IMR-90 (cell line): ENCODE measurements around the gene WDR45B. TPM values are rescaled to one million over a fixed set of nuclear protein-coding genes. Genes with fewer than 3 reads are reported as not detected.

ENCODE experiments used
- ATAC-seq: fragments of 200-7000 bp; cut with Tn5 transposase; 2 replicates; pipeline ENCODE4 v1.9.1; 2020; ENCODE audit warnings: low read depth, mild to moderate bottlenecking, moderate library complexity
- BruUV-seq: library from RNA; stranded (reverse); fragments of 400-500 nt; replicated peaks from 2 replicates; lab custom pipeline; 2021; lab: Mats Ljungman, UMichigan
- CTCF ChIA-PET: fragments of 300-600 bp; formaldehyde crosslinking; extraction: SDS; loops from one replicate; lab custom pipeline; 2021; ENCODE audit warnings: antibody characterized with exemption; lab: Yijun Ruan, JAX
- POLR2A ChIA-PET: fragments of 300-600 bp; sonication (Branson Sonifier 250); formaldehyde crosslinking; loops from one replicate; lab custom pipeline; 2022; ENCODE audit warnings: antibody characterized with exemption; ENCODE audit not compliant: unreplicated experiment; lab: Charles Lee
- DNase-seq: peaks from one replicate; pipeline ENCODE4 v3.0.0; 2013
- H2AFZ ChIP-seq: replicated peaks from 2 replicates; pipeline ENCODE3; 2013; ENCODE audit warnings: low read length, mild to moderate bottlenecking; ENCODE audit not compliant: poor library complexity
- H2AK5ac ChIP-seq: 2 replicates; pipeline ENCODE4 v1.6.1; 2013; ENCODE audit warnings: low read depth, low read length, inconsistent platforms
- H2AK9ac ChIP-seq: replicated peaks from 2 replicates; pipeline ENCODE3; 2013; ENCODE audit warnings: mild to moderate bottlenecking, low read depth, low read length, moderate library complexity; ENCODE audit not compliant: poor library complexity
- H2BK120ac ChIP-seq: 2 replicates; pipeline ENCODE4 v1.6.1; 2013; ENCODE audit warnings: low read depth, low read length, inconsistent platforms
- H2BK15ac ChIP-seq: 3 replicates; pipeline ENCODE4 v1.6.1; 2013; ENCODE audit warnings: low read depth, low read length, inconsistent platforms
- H2BK20ac ChIP-seq: 2 replicates; pipeline ENCODE4 v1.6.1; 2013; ENCODE audit warnings: low read depth, mild to moderate bottlenecking, inconsistent platforms, low read length, moderate library complexity
- H2BK5ac ChIP-seq: 2 replicates; pipeline ENCODE4 v1.6.1; 2013; ENCODE audit warnings: mild to moderate bottlenecking, low read depth, low read length, inconsistent platforms; ENCODE audit not compliant: poor library complexity, severe bottlenecking
- H3K14ac ChIP-seq: replicated peaks from 2 replicates; pipeline ENCODE4 v1.6.1; 2013; ENCODE audit warnings: low read depth, low read length, inconsistent platforms
- H3K18ac ChIP-seq: 2 replicates; pipeline ENCODE4 v1.6.1; 2013; ENCODE audit warnings: low read depth, low read length, control low read depth
- H3K23ac ChIP-seq: 2 replicates; pipeline ENCODE4 v1.6.1; 2013; ENCODE audit warnings: low read depth, low read length, inconsistent platforms
- H3K27ac ChIP-seq: 2 replicates; pipeline ENCODE4 v1.5.1; 2013; ENCODE audit warnings: mild to moderate bottlenecking, control low read depth, low read length; ENCODE audit not compliant: insufficient read depth
- H3K27me3 ChIP-seq: 2 replicates; pipeline ENCODE4 v1.6.1; 2013; ENCODE audit warnings: low read length; ENCODE audit not compliant: control insufficient read depth, insufficient read depth
- H3K36me3 ChIP-seq: 2 replicates; pipeline ENCODE4 v1.6.1; 2013; ENCODE audit warnings: low read length, mixed read lengths; ENCODE audit not compliant: control insufficient read depth, insufficient read depth
- H3K4ac ChIP-seq: 2 replicates; pipeline ENCODE4 v1.6.1; 2013; ENCODE audit warnings: low read depth, low read length, inconsistent platforms
- H3K4me1 ChIP-seq: 2 replicates; pipeline ENCODE4 v1.6.1; 2013; ENCODE audit warnings: low read length, mixed read lengths; ENCODE audit not compliant: control insufficient read depth, insufficient read depth
- H3K4me2 ChIP-seq: 2 replicates; pipeline ENCODE4 v1.6.1; 2013; ENCODE audit warnings: low read depth, mild to moderate bottlenecking, control low read depth, low read length, moderate library complexity
- H3K4me3 ChIP-seq: 2 replicates; pipeline ENCODE4 v1.5.1; 2013; ENCODE audit warnings: low read depth, mild to moderate bottlenecking, control low read depth, low read length, moderate library complexity; ENCODE audit not compliant: insufficient read depth
- H3K56ac ChIP-seq: 2 replicates; pipeline ENCODE4 v1.6.1; 2013; ENCODE audit warnings: low read length, inconsistent platforms; ENCODE audit not compliant: insufficient read depth; ENCODE audit errors: extremely low read depth
- H3K79me1 ChIP-seq, 2 experiments: 2 replicates each; pipeline ENCODE4 v1.6.1; 2013; ENCODE audit warnings: low read length in 2 of 2, inconsistent platforms in 1 of 2, low read depth in 1 of 2
- H3K9ac ChIP-seq: 2 replicates; pipeline ENCODE4 v1.6.1; 2013; ENCODE audit warnings: low read depth, low read length, control low read depth
- H3K9me1 ChIP-seq: 2 replicates; pipeline ENCODE4 v1.6.1; 2013; ENCODE audit warnings: low read length, inconsistent platforms; ENCODE audit not compliant: insufficient read depth
- H3K9me3 ChIP-seq: 2 replicates; pipeline ENCODE4 v1.6.1; 2013; ENCODE audit warnings: low read length; ENCODE audit not compliant: control insufficient read depth, insufficient read depth
- H4K20me1 ChIP-seq: 2 replicates; pipeline ENCODE4 v1.6.1; 2013; ENCODE audit warnings: low read length, inconsistent platforms; ENCODE audit not compliant: insufficient read depth
- H4K5ac ChIP-seq: 2 replicates; pipeline ENCODE4 v1.6.1; 2013; ENCODE audit warnings: mild to moderate bottlenecking, low read depth, low read length, control low read depth
- H4K8ac ChIP-seq, 2 experiments: 2 replicates each; pipeline ENCODE4 v1.6.1; 2013; ENCODE audit warnings: low read depth in 2 of 2, low read length in 2 of 2, control low read depth in 1 of 2, inconsistent platforms in 1 of 2
- H4K91ac ChIP-seq: 2 replicates; pipeline ENCODE4 v1.6.1; 2013; ENCODE audit warnings: low read depth, low read length, inconsistent platforms; ENCODE audit not compliant: insufficient read depth
- BHLHE40 ChIP-seq: fragments of 150-350 bp; IDR thresholded peaks from 2 replicates; pipeline ENCODE4 v1.6.1; 2016; ENCODE audit warnings: mild to moderate bottlenecking, low read depth, low read length
- CEBPB ChIP-seq: IDR thresholded peaks from 2 replicates; pipeline ENCODE4 v1.6.1; 2012; ENCODE audit warnings: low read depth, low read length, improper control_type of control experiment
- CHD1 ChIP-seq: IDR thresholded peaks from 2 replicates; pipeline ENCODE4 v1.6.1; 2012; ENCODE audit warnings: low read depth, low read length, improper control_type of control experiment
- MAFK ChIP-seq: IDR thresholded peaks from 2 replicates; pipeline ENCODE4 v1.6.1; 2012; ENCODE audit warnings: low read depth, low read length, improper control_type of control experiment
- MAZ ChIP-seq: IDR thresholded peaks from 2 replicates; pipeline ENCODE4 v1.6.1; 2012; ENCODE audit warnings: low read depth, mild to moderate bottlenecking, low read length, improper control_type of control experiment, moderate library complexity, borderline replicate concordance
- MXI1 ChIP-seq: IDR thresholded peaks from 2 replicates; pipeline ENCODE4 v1.6.1; 2012; ENCODE audit warnings: low read depth, mild to moderate bottlenecking, low read length, moderate library complexity, borderline replicate concordance
- NFE2L2 ChIP-seq: fragments of 150-350 bp; IDR thresholded peaks from 2 replicates; pipeline ENCODE4 v1.6.1; 2016; ENCODE audit warnings: low read depth, mild to moderate bottlenecking, low read length
- POLR2A ChIP-seq: IDR thresholded peaks from 2 replicates; pipeline ENCODE4 v1.6.1; 2012; ENCODE audit warnings: mild to moderate bottlenecking, low read depth, low read length
- RAD21 ChIP-seq: IDR thresholded peaks from 2 replicates; pipeline ENCODE4 v1.6.1; 2012; ENCODE audit warnings: low read length, improper control_type of control experiment
- RFX5 ChIP-seq: IDR thresholded peaks from 2 replicates; pipeline ENCODE4 v1.8.0; 2012; ENCODE audit warnings: low read depth, mild to moderate bottlenecking, low read length, moderate library complexity
- SMC3 ChIP-seq: fragments of 150-350 bp; IDR thresholded peaks from 2 replicates; pipeline ENCODE4 v1.6.1; 2016; ENCODE audit warnings: low read depth, mild to moderate bottlenecking, antibody characterized with exemption, low read length, moderate library complexity
- WGBS, 2 experiments: methylation state at CpG; one replicate each; pipeline versions ENCODE4 v1.1.5 to v1.1.7; 2013; ENCODE audit warnings: missing lambda C conversion rate in 2 of 2; ENCODE audit not compliant: insufficient read length in 1 of 2; ENCODE audit errors: extremely low coverage in 2 of 2; 5-methylcytosine and 5-hydroxymethylcytosine counted together
- dilution Hi-C: fragments of 300-500 bp; cut with HindIII; formaldehyde crosslinking; loops from one replicate; pipeline ENCODE4 v1.14.3; 2018; ENCODE audit warnings: low sequenced_read_pairs; ENCODE audit not compliant: unreplicated experiment
- in situ Hi-C: fragments of 300-500 bp; cut with MboI; formaldehyde crosslinking; loops from 3 replicates; pipeline ENCODE4 v1.14.3; 2019; ENCODE audit warnings: low sequenced_read_pairs, inconsistent platforms, mixed read lengths
- intact Hi-C: fragments of 100-400 bp; cut with micrococcal nuclease; formaldehyde crosslinking; loops from 2 replicates; pipeline ENCODE4 v1.10.0; 2022
- polyA plus RNA-seq, 3 experiments: library from polyadenylated mRNA; depleted of rRNA; stranded (reverse); fragments of >200 nt; gene quantifications; 2 replicates each; pipeline ENCODE4 v1.2.3, GENCODE V29; 2012; ENCODE audit warnings: low replicate concordance in 1 of 3
- total RNA-seq: library from RNA; depleted of rRNA; stranded (reverse); fragments of >200 nt; gene quantifications from 2 replicates; pipeline ENCODE4 v1.2.3, GENCODE V29; 2012
- TF ChIP-seq, protein P1 (sequence below): fragments of 150-350 bp; IDR thresholded peaks from 2 replicates; pipeline ENCODE4 v1.6.1; 2017; ENCODE audit warnings: mild to moderate bottlenecking, antibody characterized with exemption, low read length, low read depth
- TF ChIP-seq, protein P2 (sequence below): fragments of 150-350 bp; IDR thresholded peaks from 2 replicates; pipeline ENCODE4 v1.6.1; 2016; ENCODE audit warnings: low read depth, mild to moderate bottlenecking, low read length, moderate library complexity, borderline replicate concordance
- TF ChIP-seq, protein P3 (sequence below): conservative IDR thresholded peaks from 2 replicates; pipeline ENCODE4 v1.5.1; 2012; ENCODE audit warnings: mild to moderate bottlenecking, low read depth, low read length, improper control_type of control experiment

WDR45B gene
- total and polyA plus RNA-seq, 2 of the 4 experiments (the other 2 are of a cell fraction) = 98.2 to 110 TPM

DNA sequence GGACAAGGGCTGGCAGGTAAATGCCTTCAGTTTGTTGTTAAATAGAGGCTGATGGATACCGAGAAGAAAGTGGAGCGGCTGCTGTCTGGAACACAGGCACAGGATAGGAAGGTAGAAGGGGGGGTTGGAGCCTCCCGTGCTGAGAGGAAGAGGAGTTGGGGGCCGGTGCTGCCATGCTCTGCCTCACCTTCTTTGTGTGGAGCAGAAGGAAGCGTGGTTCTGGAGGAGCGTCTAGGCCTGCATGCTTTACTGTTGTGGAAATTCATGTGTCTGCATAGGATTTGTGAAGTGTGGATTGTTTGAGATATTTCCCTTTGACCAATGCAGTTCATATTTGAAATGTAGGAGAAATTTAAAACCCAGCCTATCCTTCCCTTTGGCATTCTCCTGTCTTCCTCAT is 76.4 kb downstream of the WDR45B start:
- Histone ChIP-seq H4K20me1 (peaks cover 29% of the 10 kb centered on the region), H2AK9ac (no peak overlapping the region), H4K8ac (no peak overlapping the region), H2AK5ac (no peak overlapping the region), H3K4me2 (no peak overlapping the region), H3K9me1 (peaks cover 12% of the 10 kb centered on the region), H3K56ac (no peak overlapping the region), H2AFZ (no peak overlapping the region), H4K91ac (no peak overlapping the region), H3K23ac (no peak overlapping the region), H3K79me1 (peaks cover 28 to 69% of the 10 kb centered on the region in 2 experiments), H3K4ac (no peak overlapping the region), H2BK20ac (no peak overlapping the region), H3K4me1 (peaks cover 4% of the 10 kb centered on the region; the same call in 1 of the 2 replicates), H3K18ac (no peak overlapping the region), H3K36me3 (peaks cover 47% of the 10 kb centered on the region), H3K4me3 (no peak overlapping the region), H2BK120ac (no peak overlapping the region), H3K27ac (no peak overlapping the region), H2BK15ac (no peak overlapping the region), H2BK5ac (no peak overlapping the region), H3K14ac (no peak overlapping the region), H3K9me3 (no peaks in the 10 kb centered on the region), H3K27me3 (no peaks in the 10 kb centered on the region), H4K5ac (no peak overlapping the region), H3K9ac (no peak overlapping the region)
- intact Hi-C loops (no loop called here), dilution Hi-C loops (no loop called here), in situ Hi-C loops (no loop called here)
- no peak for DNase-seq
- POLR2A ChIA-PET = no interaction called here
- no peak for TF ChIP-seq MAZ
- TF ChIP-seq RFX5 = no peak
- TF ChIP-seq POLR2A = no peak
- TF ChIP-seq BHLHE40 = no peak
- no peak for TF ChIP-seq NFE2L2
- TF ChIP-seq, protein P1, sequence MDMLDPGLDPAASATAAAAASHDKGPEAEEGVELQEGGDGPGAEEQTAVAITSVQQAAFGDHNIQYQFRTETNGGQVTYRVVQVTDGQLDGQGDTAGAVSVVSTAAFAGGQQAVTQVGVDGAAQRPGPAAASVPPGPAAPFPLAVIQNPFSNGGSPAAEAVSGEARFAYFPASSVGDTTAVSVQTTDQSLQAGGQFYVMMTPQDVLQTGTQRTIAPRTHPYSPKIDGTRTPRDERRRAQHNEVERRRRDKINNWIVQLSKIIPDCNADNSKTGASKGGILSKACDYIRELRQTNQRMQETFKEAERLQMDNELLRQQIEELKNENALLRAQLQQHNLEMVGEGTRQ = no peak
- no peak for TF ChIP-seq CHD1
- no peak for TF ChIP-seq CEBPB
- TF ChIP-seq, protein P2, sequence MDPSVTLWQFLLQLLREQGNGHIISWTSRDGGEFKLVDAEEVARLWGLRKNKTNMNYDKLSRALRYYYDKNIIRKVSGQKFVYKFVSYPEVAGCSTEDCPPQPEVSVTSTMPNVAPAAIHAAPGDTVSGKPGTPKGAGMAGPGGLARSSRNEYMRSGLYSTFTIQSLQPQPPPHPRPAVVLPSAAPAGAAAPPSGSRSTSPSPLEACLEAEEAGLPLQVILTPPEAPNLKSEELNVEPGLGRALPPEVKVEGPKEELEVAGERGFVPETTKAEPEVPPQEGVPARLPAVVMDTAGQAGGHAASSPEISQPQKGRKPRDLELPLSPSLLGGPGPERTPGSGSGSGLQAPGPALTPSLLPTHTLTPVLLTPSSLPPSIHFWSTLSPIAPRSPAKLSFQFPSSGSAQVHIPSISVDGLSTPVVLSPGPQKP = no peak
- no peak for TF ChIP-seq MXI1
- TF ChIP-seq, protein P3, sequence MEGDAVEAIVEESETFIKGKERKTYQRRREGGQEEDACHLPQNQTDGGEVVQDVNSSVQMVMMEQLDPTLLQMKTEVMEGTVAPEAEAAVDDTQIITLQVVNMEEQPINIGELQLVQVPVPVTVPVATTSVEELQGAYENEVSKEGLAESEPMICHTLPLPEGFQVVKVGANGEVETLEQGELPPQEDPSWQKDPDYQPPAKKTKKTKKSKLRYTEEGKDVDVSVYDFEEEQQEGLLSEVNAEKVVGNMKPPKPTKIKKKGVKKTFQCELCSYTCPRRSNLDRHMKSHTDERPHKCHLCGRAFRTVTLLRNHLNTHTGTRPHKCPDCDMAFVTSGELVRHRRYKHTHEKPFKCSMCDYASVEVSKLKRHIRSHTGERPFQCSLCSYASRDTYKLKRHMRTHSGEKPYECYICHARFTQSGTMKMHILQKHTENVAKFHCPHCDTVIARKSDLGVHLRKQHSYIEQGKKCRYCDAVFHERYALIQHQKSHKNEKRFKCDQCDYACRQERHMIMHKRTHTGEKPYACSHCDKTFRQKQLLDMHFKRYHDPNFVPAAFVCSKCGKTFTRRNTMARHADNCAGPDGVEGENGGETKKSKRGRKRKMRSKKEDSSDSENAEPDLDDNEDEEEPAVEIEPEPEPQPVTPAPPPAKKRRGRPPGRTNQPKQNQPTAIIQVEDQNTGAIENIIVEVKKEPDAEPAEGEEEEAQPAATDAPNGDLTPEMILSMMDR = no peak
- TF ChIP-seq RAD21 = no peak
- no peak for TF ChIP-seq MAFK
- TF ChIP-seq SMC3 = no peak
- CTCF ChIA-PET = no interaction called here
- no TSS peak for BruUV-seq
- no peak for ATAC-seq
- no CpG with 5 or more reads among the region's 6 CpGs for WGBS, 2 experiments
